ENCODE data around the gene CACNG8.

The CACNG8 gene

GRCh38 chr19:53992815-53993214 lies 30.1 kb downstream of the CACNG8 start:
- DNase-seq (ENCODE audit: low spot score) = no peak

- no peak for DNase-seq (ENCODE audit: low spot score)
Measured at GRCh38 chr19:53993448-53993847, 30.7 kb downstream of the CACNG8 start.

- DNase-seq (ENCODE audit: low spot score) = no peak
Measured at GRCh38 chr19:53994811-53995210, 32.1 kb downstream of the CACNG8 start.

- no peak for DNase-seq (ENCODE audit: low spot score)
Measured at GRCh38 chr19:53998223-53998622, 35.5 kb downstream of the CACNG8 start.

- no peak for DNase-seq (ENCODE audit: low spot score)
Measured at GRCh38 chr19:53999694-54000093, 37.0 kb downstream of the CACNG8 start.

- no peak for DNase-seq (ENCODE audit: low spot score)
Measured at GRCh38 chr19:54001496-54001895, 38.8 kb downstream of the CACNG8 start.

- DNase-seq (ENCODE audit: low spot score) = no peak
Measured at GRCh38 chr19:54002495-54003315, 40.0 kb downstream of the CACNG8 start.

- no peak for DNase-seq (ENCODE audit: low spot score)
Measured at GRCh38 chr19:54009440-54009839, 46.7 kb downstream of the CACNG8 start.

GRCh38 chr19:54010474-54010873 lies 47.7 kb downstream of the CACNG8 start:
- DNase-seq (ENCODE audit: low spot score) = no peak

- no peak for DNase-seq (ENCODE audit: low spot score)
Measured at GRCh38 chr19:54011507-54012211, 48.9 kb downstream of the CACNG8 start.

GRCh38 chr19:54013866-54014265 lies 51.1 kb downstream of the CACNG8 start:
- DNase-seq (ENCODE audit: low spot score) = no peak

GRCh38 chr19:54014920-54015560 lies 52.3 kb downstream of the CACNG8 start:
- no peak for DNase-seq (ENCODE audit: low spot score)

- peak; percentile 48 for DNase-seq (ENCODE audit: low spot score)
Measured at GRCh38 chr19:54017261-54017660, 54.5 kb downstream of the CACNG8 start.

- no peak for DNase-seq (ENCODE audit: low spot score)
Measured at GRCh38 chr19:54021363-54021762, 58.6 kb downstream of the CACNG8 start.

GRCh38 chr19:54021932-54022331 lies 59.2 kb downstream of the CACNG8 start:
- no peak for DNase-seq (ENCODE audit: low spot score)

GRCh38 chr19:54023191-54023590 lies 60.5 kb downstream of the CACNG8 start:
- DNase-seq (ENCODE audit: low spot score) = no peak

- DNase-seq (ENCODE audit: low spot score) = peak; percentile 78
Measured at GRCh38 chr19:54024660-54025059, 61.9 kb downstream of the CACNG8 start.

GRCh38 chr19:54026656-54027055 lies 63.9 kb downstream of the CACNG8 start:
- DNase-seq (ENCODE audit: low spot score) = no peak

- DNase-seq (ENCODE audit: low spot score) = no peak
Measured at GRCh38 chr19:54029301-54029700, 66.6 kb downstream of the CACNG8 start.

- peak; percentile 80 for DNase-seq (ENCODE audit: low spot score)
Measured at GRCh38 chr19:54029930-54030490, 67.3 kb downstream of the CACNG8 start.

- peak; percentile 63 for DNase-seq (ENCODE audit: low spot score)
Measured at GRCh38 chr19:54030895-54031586, 68.3 kb downstream of the CACNG8 start.
